GM21367 (cell line): ENCODE data around the gene CNGB1.
"Not testable (repeated sequence)": the region's sequence is repeated elsewhere in the genome, so short reads cannot be mapped to it uniquely, and the experiment has no call there.

ENCODE experiments used
- ATAC-seq: cut with Tn5 transposase; IDR thresholded peaks from one replicate; pipeline ENCODE4 v1.9.1; 2021; ENCODE audit not compliant: unreplicated experiment

CNGB1 gene

DNA sequence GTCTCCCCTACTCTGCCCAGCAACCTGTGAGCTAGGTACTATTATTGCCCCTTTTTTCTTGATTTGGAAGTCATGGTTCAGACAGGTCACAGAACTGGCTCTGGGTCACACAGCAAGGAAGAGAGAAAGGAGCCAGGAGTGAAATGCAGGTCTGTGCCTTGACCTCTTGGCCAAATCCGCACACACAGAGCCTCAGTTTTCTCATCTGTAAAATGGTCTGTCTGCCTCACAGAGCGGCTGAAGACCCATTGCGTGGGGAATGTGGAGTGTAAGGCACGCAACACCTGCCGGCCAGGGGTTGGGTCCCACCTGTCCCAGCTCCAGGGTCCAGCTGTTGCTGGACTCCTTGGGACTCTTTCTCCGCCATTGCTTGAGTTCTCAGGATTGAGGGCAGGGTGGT, 32.4 kb downstream of the CNGB1 start:
- ATAC-seq, result no peak

GRCh38 chr16:57937861-57938260, 33.1 kb downstream of the CNGB1 start:
- no peak for ATAC-seq

DNA sequence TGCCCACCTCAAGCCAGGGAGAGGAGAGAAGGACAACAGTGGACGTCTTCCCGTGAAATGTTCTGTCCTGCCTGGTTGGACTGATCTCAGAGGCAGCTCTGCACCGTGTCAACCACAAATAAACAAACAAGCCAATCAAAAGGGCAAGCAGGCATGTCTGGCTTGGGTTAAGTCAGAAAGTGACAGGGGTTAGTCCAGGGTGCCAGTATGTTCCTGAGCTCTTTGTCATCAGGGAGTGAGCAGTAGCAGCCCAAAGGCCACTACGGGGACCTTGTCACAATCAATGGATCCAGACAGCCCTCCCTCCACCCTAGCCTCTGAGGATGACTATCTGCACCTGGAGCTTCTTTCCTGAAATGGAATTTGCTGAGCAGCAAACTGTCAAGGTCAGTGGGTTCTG, 35.0 kb downstream of the CNGB1 start:
- ATAC-seq, result no peak

GRCh38 chr16:57930533-57930932, 40.4 kb downstream of the CNGB1 start:
- ATAC-seq, result no peak

- no peak for ATAC-seq
Measured at GRCh38 chr16:57929250-57929649, 41.7 kb downstream of the CNGB1 start.

DNA sequence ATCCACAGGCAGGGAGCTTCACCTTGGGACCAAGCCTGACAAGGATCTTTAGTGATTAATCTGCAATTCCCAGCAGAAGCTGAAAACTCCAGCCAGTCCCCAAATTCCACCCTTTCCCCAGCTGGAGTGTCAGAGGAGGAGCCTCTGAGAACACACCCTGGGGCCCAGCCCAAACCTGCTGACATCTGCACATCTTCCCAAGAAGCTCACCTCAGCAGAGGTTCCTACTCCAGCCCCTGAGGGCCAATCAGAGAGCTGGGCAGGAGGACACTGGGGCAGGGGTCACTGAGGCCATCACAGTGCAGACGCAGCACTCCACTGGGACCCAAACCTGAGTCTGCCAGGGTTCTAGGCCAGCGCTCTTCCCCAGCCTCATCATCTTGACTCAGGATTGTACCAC, 44.9 kb downstream of the CNGB1 start:
- no peak for ATAC-seq

DNA sequence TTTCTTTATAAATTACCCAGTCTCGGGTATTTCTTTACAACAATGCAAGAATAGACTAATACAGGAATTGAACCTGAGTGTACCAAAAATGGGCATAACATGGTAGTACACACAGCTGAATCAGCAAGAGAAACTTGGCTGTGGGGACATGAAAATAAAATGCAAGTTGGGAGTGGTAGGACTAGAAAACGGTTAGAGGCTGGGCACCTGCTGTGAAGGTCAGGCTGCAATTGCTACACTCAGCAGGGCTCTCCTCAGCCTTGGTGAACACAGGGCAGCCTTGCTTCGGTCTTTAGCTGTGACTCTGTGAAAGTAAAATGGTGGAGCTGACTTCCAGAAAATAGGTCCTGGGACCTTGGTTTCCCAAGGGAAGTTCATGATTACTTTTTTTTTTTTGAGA, 45.6 kb downstream of the CNGB1 start:
- ATAC-seq, result no peak

DNA sequence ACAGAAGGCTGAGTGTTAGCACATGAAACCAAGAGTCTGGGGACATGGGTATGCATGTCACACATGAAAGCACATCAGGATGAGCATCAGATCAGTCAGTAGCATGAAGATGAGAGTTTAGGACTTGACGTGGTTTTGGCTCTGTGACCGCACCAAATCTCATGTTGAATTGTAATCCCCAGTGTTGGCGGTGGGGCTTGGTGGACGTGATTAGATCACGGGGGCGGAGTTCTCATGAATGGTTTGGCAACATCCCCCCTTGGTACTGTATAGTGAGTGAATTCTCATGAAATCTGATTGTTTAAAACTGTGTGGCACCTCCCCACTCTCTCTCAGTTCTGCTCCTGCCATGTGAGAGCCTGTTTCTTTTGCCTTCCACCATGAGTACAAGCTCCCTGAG, 46.4 kb downstream of the CNGB1 start:
- no peak for ATAC-seq

DNA sequence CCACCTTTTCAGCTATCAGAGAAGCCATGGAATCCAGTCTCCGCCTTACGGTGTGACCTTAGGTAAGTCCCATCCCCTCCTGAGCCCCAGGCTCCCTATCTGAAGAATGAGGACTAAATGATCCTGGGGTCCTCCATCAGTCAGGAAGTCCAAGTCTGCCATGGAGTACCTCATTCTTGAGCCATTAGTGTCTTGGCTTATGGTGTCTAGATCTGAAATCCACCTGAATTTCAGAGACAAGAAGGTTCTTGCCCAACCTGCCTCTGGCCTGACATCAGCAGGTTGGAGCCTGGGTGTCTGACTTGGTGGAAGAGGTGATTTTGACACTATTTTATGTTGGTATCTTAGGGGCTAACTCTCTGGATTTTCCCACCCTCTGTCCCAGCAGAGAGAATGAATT, 47.1 kb downstream of the CNGB1 start:
- no peak for ATAC-seq

DNA sequence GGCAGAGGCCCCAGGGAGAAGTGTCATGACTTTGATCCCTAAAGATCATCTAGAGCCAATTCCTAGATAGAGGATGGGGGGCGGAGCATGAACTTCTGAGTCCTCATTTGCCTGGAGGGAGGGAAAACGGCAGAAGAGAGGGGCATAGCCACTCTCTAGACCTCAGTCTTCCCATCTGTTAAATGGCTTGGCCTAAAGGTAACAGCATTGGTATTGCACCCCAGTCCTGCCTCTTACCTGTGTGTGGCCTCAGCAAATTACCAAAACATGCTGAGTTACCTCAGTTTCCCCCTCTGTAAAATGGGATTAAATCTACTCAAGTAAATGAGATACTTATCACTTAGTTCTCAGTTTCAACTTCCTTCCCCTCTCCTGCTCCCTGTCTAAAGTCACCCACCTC, 47.5 kb downstream of the CNGB1 start:
- ATAC-seq, result no peak

- no peak for ATAC-seq
Measured at GRCh38 chr16:57920880-57921229, 50.1 kb downstream of the CNGB1 start.

DNA sequence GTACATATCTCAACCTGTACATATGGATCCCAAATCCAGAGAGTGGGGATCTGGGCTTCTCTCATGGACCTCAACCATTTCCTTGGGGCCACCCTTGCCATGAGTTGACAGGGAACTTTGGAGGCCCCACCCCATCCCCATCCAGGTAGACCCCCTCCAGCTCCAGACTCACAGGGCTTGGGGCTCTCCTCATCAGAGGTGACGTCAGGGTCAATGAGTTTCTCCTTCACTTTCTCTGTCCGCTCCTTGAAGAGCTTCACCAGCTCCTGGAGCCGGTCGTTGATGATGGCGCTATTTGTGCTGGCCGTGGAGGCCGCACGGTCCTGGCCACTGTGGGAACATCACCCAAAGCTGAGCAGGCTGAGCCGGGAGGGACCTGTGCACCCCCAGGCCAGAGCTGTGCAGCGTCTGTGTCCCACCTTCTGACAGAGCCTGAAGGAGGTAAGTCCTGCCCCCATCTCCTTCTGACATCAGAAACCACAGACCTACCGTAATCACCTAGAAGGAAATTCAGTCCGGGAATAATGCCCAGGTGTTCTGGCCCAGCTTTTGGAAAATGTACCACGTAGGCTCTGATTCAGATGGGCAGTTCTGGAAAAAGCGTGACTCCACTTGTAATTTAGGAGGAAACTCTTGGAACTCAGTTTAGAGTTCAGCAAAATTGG, 50.6 kb downstream of the CNGB1 start:
- no peak for ATAC-seq

DNA sequence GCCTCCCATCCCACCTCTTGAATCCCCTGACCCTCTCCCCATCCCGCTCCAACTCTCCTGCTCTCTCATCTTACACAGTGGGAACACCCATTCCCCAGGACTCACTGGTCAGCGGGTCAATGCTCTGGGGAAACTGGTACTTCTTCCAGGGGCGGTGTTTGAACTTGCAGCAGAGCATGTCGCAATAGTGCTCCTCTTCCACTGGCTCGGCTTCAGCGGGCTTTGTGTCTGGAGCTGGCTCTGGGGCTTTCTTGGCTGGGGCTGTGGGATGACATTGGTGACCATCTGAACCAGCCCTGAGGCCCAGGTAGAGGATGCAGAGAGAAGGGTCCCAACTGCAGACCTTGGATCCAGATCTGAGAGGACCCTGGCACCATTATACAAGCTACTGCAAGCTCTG, 51.9 kb downstream of the CNGB1 start:
- ATAC-seq, result no peak

DNA sequence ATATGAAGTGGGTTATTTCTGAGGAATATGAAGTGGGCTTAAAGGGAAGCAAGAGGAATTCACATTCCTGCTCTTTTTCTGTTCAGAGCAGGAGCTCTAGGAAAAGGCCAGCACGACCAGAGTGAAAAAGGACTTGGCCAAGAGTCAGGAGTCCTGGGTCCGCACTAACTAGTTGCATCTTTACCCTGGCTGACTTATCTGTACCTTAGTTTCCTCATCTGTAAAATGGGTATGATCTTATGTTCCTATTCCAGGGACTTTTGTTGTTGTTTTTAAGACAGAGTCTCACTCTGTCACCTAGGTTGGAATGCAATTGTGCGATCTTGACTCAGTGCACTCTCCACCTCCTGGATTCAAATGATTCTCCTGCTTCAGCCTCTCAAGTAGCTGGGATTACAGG, 52.5 kb downstream of the CNGB1 start:
- ATAC-seq, result no peak

GRCh38 chr16:57917929-57918328, 53.0 kb downstream of the CNGB1 start:
- not testable (repeated sequence) for ATAC-seq

GRCh38 chr16:57917489-57917888, 53.4 kb downstream of the CNGB1 start:
- ATAC-seq, result not testable (repeated sequence)

- ATAC-seq, result no peak
Measured at GRCh38 chr16:57916735-57917438, 54.0 kb downstream of the CNGB1 start.

DNA sequence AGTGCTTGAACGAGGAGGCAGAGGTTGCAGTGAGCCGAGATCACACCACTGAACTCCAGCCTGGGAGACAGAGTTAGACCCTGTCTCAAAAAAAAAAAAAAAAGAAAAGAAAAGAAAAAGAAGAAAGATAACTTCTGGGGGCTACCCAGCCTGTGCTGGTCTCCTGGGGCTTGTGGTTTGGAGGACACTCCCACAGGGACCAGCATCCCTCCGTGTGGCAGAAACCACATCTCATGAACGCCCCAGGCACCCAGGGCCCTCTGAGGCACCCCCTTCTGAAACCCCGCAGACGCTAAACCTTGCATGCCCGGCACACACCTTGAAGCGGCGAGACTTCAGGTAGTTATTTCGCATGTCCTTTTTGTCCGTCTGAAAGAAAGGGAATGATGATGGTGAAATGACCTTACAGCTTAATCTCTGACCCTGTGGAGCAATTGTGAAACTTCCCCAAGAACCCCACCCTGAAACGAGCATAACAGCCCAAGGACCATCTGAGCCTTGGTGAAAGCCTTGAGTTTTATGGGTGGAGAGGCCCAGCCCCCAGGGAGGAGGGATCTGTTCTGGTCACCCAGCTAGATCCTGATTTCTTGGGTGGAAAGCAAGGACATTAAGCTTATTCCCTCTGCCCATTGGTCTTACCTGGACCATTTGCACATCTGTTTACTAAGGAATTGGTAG, 55.0 kb downstream of the CNGB1 start:
- ATAC-seq, result no peak

GRCh38 chr16:57915267-57915666, 55.7 kb downstream of the CNGB1 start:
- no peak for ATAC-seq

DNA sequence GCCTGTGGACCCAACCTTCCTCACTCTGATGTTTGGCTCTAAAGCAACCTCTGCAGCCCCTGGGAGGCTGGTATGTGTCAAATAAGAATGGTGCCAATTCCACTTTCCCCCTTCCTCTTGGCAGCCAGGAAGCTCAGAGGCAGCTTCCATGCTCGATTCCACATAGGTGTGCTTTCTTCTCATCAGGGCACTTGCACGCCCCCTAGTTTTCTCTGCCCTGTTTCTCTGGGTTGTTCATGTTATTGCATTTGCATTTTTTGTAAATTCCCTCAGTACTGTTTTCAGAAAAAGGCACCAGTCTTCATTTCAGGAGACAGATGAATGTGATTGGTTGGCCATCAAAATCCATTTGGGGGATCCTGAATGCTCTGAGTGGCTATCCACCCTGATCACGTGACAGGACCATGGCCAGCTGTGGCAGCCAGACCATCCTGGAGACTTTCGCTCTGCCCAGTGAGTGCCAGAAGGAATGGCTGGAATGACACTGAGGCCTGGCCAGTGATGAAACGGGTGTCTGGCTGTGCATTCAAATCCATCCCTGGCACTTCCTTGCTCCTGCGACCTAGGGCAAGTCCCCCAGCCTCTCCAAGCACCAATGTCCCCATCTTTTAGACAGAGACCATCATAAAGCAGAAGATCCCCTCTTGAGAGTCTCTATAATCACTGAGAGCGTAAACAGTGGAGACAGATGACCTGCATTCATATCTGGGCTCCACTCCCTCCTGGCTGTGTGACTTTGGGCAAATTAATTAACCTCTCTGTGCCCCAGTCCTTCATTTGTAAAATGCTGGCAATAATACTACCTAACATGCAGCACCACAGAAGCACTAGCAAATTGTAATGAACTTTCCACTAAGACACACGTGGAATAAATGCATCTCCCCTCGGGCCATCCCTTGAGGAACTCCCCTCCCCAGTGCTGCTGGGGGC, 56.4 kb downstream of the CNGB1 start:
- ATAC-seq, result no peak

DNA sequence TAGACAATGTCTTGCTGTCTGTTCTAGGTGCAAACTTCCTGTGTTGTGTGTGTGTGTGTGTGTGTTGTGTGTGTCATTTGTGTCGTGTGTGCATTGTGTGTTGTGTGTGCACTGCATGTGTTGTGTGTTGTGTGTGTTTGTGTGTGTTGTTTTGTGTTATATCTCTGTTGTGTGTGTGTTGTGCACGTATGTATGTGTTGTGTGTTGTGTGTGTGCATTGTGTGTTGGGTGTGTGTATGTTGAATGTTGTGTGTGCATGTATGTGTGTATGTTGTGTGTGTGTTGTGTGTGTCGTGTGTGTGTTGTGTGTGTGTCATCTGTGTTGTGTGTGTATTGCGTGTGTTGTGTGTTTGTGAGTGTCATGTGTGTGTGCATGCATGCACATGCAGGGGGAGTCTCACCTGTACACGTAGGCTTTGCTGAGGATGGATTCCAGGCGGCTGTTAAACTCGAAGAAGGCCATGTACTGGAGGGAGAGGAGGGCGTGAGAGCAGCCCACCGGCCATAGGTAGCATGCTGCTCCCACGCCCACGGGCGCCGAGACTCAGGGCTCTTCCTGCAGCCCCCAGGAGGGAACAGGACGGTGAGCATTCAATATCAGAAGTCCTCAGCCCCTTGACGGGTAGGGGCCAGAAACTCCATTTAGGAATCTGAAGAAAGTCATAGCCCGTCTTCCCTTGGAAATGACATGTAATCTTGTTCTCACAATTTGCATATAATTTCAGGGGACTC, 58.2 kb downstream of the CNGB1 start:
- ATAC-seq, result no peak
